GM12874 (cell line): ENCODE results near the gene ATP4B.

Source experiments
- CTCF ChIP-seq: IDR thresholded peaks from 2 replicates; pipeline ENCODE4 v1.5.1; 2011; ENCODE audit warnings: low read depth, mild to moderate bottlenecking, control low read depth, low read length, moderate library complexity; ENCODE audit not compliant: insufficient read depth

Gene ATP4B

DNA sequence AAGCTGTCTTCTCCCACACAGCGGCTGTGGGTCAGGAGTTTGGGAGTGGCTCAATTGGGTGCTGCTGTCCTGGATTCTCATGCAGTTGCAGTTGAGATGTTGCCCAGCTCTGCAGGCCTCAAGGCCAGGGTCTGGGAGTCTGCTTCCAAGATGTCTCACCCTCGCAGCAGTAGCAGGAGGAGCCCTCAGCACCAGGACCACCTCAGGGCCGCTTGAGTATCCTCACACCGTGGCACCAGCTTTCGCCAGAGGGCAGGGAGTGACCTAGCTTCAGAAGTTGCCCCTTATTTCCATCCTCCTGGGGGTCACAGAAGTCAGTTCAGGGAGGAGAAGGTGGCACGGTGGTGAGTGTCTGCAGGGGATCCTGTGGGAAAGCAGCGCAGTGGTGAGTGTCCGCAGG, 52.5 kb downstream of the ATP4B start:
- TF ChIP-seq CTCF: no peak

GRCh38 chr13:113604186-113604585, 53.8 kb downstream of the ATP4B start:
- TF ChIP-seq CTCF: no peak

DNA sequence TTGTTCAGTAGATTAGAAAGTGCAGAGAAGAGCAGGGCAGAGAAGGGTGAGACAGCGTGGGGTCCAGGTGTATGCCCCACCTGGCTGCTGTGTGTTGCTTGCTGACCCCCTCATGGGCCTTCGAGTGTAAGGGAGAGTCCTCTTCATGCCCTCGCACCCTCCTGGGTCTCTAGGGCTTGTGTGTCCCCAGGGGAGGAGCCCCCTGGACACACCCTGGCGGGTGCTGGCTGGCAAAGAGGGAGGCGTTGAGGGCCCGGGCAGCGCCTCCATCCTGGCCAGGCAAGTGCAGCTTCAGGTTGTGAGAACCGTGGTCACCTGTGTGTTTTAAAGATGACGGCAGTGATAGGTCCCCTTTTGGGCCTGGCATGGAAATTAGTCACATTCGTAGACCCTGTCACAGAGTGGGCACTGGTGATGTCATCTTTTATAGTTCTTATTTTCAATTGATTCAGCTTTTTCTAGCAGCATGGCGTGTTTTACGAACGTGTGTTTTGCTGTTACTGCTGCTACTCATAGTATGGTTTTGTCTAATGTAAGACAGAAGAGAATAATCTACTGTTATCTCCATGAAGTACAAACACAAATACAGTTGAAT, 54.8 kb downstream of the ATP4B start:
- TF ChIP-seq CTCF: no peak

GRCh38 chr13:113602291-113602988, 55.6 kb downstream of the ATP4B start:
- no peak for TF ChIP-seq CTCF

- no peak for TF ChIP-seq CTCF
Measured at GRCh38 chr13:113601166-113602070, 56.6 kb downstream of the ATP4B start.

DNA sequence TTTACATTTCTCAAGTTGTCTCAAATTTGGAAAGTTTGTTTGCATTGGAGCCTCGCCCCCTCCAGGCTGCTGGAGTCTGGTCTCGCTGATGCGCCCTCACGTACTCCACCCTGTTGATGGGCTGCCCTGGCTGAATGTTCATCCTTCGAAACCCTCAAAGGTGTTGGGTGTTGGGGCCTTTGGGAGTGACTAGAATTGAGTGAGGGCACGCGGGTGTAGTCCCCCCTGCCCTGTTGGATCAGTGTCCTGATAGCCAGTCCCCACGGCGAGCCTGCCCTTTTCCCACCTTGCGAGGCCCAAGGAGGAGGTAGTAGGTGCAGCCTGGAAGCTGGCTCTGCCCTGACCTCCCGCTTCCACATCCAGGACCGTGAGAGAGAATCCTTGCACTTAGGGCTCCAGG, 58.6 kb downstream of the ATP4B start:
- TF ChIP-seq CTCF: no peak
